ENCODE results near the gene APOL3.

DNA sequence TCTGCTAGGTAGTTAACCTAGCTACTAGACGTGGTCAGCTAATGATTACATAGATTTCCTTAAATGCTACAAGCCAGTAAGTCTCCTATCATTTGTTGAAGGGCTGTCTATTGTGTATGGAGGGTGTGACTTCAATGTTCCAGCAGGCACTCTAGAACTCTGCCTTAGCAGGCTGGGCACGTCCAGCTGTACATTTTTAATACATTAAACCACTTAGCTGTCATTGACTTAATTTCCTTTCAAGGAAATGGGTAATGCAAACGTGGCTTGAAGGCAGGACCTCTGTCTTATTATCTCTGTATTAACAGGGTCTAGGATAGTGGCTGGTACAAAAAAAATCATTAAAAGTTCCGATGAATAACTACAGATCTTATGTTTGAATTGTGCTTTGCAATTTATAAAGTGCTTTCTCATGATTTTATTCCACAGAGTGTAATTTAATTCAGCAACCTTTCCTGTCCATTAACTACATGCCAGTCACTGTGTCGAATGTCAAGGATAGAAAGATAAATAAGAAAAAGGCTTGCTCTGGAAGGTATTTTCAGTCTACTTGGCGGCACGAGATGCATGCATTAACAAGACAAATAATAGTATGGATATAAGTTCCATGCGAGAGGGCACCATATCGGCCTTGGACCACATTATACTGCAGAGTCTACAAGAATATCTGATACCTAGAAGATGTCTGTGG, 60.3 kb downstream of the APOL3 start:
- TF ChIP-seq, protein P1, sequence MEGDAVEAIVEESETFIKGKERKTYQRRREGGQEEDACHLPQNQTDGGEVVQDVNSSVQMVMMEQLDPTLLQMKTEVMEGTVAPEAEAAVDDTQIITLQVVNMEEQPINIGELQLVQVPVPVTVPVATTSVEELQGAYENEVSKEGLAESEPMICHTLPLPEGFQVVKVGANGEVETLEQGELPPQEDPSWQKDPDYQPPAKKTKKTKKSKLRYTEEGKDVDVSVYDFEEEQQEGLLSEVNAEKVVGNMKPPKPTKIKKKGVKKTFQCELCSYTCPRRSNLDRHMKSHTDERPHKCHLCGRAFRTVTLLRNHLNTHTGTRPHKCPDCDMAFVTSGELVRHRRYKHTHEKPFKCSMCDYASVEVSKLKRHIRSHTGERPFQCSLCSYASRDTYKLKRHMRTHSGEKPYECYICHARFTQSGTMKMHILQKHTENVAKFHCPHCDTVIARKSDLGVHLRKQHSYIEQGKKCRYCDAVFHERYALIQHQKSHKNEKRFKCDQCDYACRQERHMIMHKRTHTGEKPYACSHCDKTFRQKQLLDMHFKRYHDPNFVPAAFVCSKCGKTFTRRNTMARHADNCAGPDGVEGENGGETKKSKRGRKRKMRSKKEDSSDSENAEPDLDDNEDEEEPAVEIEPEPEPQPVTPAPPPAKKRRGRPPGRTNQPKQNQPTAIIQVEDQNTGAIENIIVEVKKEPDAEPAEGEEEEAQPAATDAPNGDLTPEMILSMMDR (IDR thresholded peaks at IDR 0.05; ENCODE audit: low read length) = no peak
- no peak for TF ChIP-seq EZH2 (IDR thresholded peaks at IDR 0.05; ENCODE audit: borderline replicate concordance, low read length)
